ENCODE results near the gene SLC30A5.
"Not testable (repeated sequence)": the region's sequence is repeated elsewhere in the genome, so short reads cannot be mapped to it uniquely, and the experiment has no call there.

Gene SLC30A5

GRCh38 chr5:69105996-69106906, 12.4 kb downstream of the SLC30A5 start:
- DNase-seq (ENCODE audit: low read depth in 2 of 2): no peak

DNA sequence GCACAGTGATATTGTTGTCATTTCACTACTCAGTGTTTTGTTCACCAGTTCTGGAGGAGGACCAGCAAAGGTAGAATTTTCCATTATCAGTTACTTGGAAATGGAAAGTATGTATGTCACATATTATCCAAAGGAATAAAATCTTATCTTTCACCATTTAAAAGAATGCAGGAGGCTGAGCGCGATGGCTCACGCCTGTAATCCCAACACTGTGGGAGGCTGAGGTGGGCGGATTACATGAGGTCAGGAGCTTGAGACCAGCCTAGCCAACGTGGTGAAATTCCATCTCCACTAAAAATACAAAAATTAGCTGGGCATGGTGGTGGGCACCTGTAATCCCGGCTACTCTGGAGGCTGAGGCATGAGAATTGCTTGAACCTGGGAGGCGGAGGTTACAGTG, 14.6 kb downstream of the SLC30A5 start:
- not testable (repeated sequence) for DNase-seq (ENCODE audit: low read depth in 2 of 2)

DNA sequence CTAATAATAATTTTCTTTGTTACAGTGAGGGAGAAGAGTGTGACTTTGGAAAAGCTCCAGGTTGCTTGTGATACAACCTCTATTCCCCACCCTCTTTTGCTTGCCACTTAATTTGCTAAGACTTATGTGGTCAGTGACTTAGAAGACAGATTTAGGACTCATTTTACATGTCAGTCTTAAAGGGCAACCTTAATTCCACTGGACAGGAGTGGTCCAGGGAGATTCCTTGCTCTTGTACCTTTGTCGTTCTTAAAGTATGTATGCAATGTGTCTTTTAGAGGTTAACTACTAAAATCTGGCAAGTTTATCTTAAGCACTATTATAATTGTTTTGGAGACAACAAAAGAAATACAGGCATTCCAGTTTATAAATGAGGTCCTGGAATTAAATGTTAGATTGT, 20.0 kb downstream of the SLC30A5 start:
- DNase-seq (ENCODE audit: low read depth in 2 of 2): no peak

GRCh38 chr5:69115526-69115925, 21.7 kb downstream of the SLC30A5 start:
- no peak for DNase-seq (ENCODE audit: low read depth in 2 of 2)

GRCh38 chr5:69129413-69129812, 35.6 kb downstream of the SLC30A5 start:
- no peak for DNase-seq (ENCODE audit: low read depth in 2 of 2)

DNA sequence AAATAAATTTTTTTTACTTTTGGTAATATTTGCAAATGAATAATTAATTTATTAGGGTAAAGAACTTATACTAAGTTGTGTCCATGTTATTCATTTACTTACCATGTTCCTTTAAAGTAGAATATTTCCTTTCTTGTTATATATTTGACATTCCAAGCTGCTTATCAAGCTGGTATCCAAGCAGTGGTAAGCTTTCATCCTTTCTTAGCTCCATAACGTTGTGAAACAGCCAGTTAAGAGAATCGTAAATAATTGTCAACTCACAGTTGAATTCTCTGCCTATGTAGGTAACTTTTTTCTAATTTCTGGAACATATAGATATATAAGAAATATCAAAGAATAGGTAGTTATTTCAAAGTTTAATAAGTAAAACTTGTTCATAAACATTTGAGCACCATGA, 36.4 kb downstream of the SLC30A5 start:
- no peak for DNase-seq (ENCODE audit: low read depth in 2 of 2)

DNA sequence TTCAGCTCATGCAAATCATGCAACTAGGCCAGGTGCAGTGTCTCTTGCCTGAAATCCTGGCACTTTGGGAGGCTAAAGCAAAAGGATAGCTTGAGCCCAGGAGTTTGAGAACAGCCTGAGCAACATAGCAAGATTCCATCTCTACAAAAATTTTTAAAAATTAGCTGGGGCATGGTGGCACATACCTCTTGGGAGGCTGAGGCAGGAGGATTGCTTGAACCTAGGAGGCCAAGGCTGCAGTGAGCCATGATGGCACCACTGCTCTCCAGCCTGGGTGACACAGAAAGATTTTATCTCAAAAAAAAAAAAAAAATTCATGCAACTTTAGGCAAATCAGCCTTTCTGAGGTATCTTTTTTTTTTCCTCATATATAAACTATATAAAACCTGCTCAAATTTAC, 37.5 kb downstream of the SLC30A5 start:
- DNase-seq (ENCODE audit: low read depth in 2 of 2): no peak

GRCh38 chr5:69134126-69134525, 40.3 kb downstream of the SLC30A5 start:
- no peak for DNase-seq (ENCODE audit: low read depth in 2 of 2)

DNA sequence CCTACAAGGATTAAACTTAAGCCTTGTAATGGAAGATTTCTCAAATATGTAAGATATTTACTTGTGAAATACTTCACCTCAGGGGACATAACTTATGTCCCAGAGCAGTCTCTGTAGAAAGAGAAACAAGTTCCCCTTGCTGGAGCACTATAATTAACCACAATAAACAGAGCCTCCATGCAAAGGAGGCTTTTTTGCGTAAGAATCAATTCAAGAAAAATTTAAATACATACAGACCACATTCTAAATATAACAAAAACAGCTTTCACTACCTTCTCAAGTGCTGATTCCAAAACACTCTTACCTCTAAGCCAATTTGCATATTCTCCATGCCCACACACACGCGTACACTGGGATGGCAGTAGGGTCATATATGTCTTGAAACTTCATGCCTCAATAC, 42.5 kb downstream of the SLC30A5 start:
- no peak for DNase-seq (ENCODE audit: low read depth in 2 of 2)

- not testable (repeated sequence) for DNase-seq (ENCODE audit: low read depth in 2 of 2)
These were observed 43.4 kb downstream of the SLC30A5 start for GRCh38 chr5:69137208-69137607.

GRCh38 chr5:69137807-69138206, 44.0 kb downstream of the SLC30A5 start:
- DNase-seq (ENCODE audit: low read depth in 2 of 2): no peak

GRCh38 chr5:69138766-69139165, 45.0 kb downstream of the SLC30A5 start:
- no peak for DNase-seq (ENCODE audit: low read depth in 2 of 2)

GRCh38 chr5:69140239-69140638, 46.4 kb downstream of the SLC30A5 start:
- not testable (repeated sequence) for DNase-seq (ENCODE audit: low read depth in 2 of 2)

GRCh38 chr5:69140827-69141226, 47.0 kb downstream of the SLC30A5 start:
- DNase-seq (ENCODE audit: low read depth in 2 of 2): no peak

- not testable (repeated sequence) for DNase-seq (ENCODE audit: low read depth in 2 of 2)
These were observed 54.8 kb downstream of the SLC30A5 start for GRCh38 chr5:69148576-69148975.

GRCh38 chr5:69148981-69149675, 55.3 kb downstream of the SLC30A5 start:
- DNase-seq (ENCODE audit: low read depth in 2 of 2): no peak

GRCh38 chr5:69149676-69150010, 55.8 kb downstream of the SLC30A5 start:
- DNase-seq (ENCODE audit: low read depth in 2 of 2): no peak

DNA sequence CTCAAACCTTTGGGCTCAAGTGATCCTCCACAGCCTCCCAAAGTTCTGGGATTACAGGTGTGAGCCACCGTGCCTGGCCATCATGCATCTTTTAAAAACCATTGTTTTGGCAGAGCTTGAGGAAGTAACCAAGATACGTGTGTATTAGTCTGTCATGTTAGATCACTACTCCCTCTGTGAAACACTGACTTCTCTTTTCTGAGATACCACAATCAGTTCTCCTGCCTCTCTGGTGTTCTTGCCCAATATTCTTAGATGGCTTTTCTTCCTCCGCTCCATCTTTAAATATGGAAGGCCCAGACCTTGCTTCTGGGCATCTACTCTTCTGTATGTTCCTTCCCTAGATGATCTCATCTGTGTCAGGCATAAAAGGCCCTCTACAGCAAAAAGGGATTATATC, 58.9 kb downstream of the SLC30A5 start:
- DNase-seq (ENCODE audit: low read depth in 2 of 2): no peak

DNA sequence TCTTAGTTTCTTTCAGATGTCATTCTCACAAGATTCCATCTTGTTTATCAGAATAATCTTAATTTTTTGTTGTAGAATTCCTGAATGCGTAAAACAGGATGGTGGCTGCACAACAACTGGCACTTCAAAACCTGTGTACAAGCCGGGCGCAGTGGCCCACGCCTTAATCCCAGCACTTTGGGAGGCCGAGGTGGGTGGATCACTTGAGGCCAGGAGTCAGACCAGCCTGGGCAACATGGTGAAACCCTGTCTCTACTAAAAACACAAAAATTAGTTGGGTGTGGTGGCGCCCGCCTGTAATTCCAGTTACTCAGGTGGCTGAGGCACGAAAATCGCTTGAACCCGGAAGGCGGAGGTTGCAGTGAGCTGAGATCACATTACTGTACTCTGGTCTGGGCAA, 62.6 kb downstream of the SLC30A5 start:
- no peak for DNase-seq (ENCODE audit: low read depth in 2 of 2)

- no peak for DNase-seq (ENCODE audit: low read depth in 2 of 2)
These were observed 64.2 kb downstream of the SLC30A5 start for GRCh38 chr5:69158039-69158438.

DNA sequence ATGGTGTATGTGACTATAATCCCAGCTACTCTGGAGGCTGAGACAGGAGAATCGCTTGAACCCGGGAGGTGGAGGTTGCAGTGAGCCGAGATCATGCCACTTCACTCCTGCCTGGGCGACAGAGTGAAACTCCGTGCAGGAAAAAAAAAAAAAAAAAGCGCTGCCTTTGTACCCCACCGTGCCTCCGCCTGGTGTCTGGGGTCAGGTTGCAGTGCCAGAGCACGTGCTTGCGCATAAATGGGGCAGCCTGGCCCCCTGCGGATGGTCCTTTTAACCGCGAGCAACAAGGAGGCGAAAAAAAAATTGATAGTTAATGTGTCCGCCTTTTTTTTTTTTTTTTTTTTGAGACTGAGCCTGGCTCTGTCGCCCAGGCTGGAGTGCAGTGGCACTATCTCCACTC, 66.8 kb downstream of the SLC30A5 start:
- no peak for DNase-seq (ENCODE audit: low read depth in 2 of 2)

DNA sequence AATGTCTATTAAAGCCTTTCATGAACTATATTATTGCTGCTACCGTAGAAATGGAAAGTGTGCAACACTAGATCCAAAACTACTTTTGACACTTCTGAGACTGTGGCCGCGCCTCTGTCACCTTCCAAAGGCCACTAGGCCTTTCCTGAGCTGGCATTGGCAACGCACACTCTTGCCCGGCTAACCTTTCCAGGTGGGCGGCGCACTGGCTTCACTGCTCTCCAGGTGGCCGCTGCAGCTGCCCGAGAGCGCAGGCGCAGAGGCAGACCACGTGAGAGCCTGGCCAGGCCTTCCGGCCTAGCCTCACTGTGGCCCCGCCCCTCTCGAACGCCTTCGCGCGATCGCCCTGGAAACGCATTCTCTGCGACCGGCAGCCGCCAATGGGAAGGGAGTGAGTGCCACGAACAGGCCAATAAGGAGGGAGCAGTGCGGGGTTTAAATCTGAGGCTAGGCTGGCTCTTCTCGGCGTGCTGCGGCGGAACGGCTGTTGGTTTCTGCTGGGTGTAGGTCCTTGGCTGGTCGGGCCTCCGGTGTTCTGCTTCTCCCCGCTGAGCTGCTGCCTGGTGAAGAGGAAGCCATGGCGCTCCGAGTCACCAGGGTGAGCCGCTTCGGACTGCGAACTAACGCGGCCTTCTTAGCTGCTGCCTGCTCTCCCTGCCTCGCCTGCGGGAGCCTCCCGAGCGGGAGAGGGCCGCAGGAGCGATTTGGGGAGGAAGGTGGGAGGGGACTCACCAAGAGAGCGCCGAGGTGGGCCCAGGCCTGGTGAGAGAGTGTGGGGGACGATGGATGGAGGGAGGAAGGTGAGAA, 73.1 kb downstream of the SLC30A5 start, which contains the start of gene CCNB1:
CCNB1 (plus strand) TSS at position 465 of the 807 bp plus-strand sequence; CDS start at position 578, 113 bp downstream.
- peak; percentile 93 to 97 for DNase-seq (ENCODE audit: low read depth in 2 of 2)

All from stimulated activated CD4-positive, alpha-beta T cell treated with anti-CD3 and anti-CD28 coated beads, Interleukin-1b, Interleukin-23, amount 100 ng/mL, for 4 hours (primary cell).